ENCODE data around the gene SATB1.
"Not testable (repeated sequence)": the region's sequence is repeated elsewhere in the genome, so short reads cannot be mapped to it uniquely, and the experiment has no call there.

The SATB1 gene

DNA sequence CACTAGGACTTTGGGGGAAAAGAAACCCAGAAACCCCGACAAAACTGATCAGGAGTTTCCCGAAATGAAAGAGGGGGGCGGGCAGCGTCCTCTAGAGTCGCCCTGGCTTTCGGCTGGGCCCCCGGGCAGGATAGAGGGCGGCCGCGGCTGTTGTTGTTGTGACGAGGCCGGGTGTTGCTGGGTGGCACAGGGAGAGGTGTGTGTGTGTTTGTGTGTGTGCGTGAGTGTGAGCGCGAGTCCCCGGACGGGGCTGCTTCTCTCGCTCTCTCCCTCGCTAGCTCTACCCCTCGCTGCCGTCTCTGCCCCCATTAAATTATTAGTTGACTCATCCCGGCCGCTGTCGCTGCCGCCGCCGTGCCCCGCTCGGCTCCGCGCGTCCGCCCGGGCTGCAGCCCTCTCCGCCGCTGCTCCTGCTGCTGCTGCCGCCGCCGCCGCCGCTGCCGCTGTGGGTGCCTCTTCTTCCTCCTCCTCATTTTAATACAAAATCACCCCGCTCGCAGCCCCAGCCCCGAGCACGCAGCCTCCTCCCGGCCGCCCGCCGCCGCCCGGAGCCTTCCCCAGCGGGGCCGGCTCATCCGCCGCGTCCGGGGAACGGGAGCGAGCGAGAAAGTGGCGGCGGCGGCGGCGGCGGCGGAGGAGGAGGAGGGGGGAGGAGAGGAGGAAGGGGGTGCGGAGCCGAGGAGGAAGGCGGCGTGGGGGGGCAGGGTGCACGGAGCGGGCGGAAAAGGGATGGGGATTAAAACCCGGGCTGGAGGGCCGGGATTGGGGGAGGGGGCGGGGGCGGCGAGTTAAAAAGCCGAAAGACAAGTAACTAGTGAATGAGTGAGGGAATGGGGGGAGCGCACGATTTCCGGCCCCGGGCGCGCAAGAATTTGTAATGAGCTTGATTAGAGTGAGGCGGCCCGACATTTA, at the start of gene SATB1:
SATB1 (minus strand) TSS at position 611 of the 912 bp plus-strand sequence. CDS start 4,372 bp downstream, outside the sequence.
- peak; percentile 26 for DNase-seq

DNA sequence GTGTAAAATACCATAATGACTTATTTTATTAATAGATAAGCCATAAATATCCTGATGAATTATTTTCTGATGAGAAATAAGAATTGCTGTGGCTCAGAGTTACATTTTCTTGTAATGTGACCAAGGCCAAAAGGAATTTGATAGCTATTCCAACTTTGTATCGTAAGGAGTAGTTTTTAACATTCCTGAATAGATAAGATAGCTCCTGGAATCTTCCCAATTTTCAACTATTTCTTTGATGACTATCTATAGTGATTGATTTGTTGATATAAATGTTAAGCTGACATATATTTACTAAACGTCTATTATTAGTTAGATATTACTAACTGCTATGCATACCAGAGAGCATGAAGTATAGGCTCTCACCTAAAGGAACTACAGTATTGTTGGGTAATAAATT, 49.1 kb upstream of the SATB1 start:
- no peak for DNase-seq

DNA sequence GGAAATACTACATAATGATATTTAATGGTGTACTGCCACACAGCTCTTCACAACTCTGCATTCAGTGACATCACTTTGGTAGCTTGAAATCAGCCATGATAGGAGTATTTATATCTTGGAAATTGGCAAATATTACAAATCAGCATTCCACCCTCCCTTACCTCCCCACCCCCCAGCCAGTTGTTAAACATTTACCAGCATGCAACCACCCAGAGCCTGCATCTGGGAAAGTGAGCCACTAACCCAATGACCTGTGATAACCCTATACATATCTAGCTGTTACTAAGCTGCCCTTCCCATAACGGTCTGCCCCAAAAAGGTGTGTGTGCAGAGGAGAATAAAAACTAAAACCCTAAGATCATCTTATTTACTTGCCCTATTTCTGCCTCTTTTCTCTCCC, 44.6 kb upstream of the SATB1 start:
- DNase-seq = no peak

DNA sequence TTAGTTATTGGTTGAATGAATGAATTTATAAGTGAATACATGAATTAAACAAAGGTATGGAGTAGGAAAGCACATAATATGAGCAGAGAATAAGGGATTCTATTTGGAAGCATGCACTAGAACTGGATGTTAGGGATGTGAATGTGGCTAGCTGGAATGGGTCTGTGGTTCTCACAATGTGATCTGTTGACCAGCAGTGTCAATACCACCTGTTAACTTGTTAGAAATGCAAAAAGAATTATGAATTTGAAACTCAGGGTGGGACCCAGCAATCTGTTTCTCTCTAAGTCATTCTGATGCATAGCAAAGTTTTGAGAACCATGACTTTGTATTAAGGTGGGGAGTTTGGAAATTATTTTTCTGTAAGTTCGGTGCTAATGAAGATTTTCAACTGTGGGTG, 41.0 kb upstream of the SATB1 start:
- no peak for DNase-seq

DNA sequence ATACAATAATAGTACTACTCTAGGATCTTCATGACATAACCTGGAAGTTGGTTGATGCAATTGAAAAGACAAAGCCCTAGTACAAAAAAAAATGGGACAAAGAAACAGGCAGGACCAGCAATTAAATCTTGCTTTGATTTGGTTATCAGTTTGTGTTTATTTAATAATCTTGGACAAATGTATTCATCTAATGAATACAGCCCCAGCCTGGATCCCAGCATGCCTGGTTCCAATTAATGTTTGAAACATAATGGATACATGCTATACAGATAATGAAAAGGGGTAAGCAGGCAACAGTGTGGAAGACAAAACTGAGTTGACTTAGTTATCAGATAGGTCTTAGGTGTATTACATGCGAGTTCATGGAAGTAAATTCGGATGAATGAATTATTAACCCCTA, 29.6 kb upstream of the SATB1 start:
- no peak for DNase-seq

DNA sequence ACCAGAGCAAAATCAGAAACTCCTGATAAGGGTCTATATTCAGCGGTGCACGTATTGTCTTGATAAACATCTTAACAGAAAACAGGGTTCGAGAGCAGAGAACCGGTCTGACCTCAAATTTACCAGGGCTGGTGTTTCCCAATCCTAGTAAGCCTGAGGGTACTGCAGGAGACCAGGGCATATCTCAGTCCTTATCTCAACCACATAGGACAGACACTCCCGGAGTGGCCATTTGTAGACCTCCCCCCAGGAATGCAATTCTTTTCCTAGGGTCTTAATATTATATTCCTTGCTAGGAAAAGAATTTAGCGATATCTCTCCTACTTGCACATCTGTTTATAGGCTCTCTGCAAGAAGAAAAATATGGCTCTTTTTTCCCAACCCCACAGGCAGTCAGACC, 24.5 kb upstream of the SATB1 start:
- not testable (repeated sequence) for DNase-seq

DNA sequence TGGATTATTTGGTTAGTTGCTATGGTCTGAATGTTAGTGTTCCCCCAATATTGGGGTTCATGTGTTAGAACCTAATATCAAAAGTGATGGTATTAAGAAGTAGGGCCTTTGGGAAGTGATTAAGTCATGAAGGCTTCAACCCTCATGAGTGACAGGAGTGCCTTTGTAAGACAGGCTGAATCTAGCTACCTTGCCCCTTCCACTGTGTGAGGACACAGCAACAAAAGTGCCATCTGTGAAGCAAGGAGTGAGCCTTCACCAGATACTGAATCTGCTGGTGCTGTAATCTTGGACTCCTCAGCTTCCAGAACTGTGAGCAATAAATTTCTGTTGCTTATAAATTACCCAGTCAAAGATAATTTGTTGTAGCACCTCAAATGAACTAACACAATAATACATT, 22.6 kb upstream of the SATB1 start:
- no peak for DNase-seq

DNA sequence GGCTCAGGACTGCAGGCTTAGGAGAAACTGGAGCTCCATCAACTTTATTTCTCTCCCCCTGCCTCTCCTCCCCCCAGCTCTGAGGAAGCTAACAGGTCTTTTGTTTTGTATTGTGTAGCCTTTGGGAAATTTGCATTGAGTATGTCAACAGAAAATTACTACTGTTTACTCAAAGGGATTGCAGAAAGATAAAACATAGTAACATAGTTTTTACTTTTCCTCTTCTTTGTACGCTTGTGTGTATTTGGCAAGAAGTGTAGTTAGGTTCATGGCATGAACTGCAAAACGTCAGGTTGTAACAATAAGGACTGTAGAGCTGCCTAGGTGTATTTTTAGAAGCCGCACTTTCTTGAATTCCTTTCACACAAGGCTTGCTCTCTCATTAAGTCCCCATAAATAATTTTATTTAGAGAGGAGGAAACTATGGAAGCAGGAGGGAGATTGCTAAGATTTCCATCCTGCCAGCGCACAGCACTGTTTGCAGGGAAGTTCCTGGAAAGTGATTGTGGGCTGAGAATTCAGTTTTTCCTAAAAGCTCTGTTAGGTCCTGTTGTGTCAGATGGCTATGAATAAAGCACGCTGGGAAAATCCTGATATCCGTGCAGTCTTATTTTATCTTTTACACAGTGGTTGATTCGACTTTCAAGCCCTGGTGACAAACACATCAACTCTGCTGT, 21.1 kb upstream of the SATB1 start:
- no peak for DNase-seq

DNA sequence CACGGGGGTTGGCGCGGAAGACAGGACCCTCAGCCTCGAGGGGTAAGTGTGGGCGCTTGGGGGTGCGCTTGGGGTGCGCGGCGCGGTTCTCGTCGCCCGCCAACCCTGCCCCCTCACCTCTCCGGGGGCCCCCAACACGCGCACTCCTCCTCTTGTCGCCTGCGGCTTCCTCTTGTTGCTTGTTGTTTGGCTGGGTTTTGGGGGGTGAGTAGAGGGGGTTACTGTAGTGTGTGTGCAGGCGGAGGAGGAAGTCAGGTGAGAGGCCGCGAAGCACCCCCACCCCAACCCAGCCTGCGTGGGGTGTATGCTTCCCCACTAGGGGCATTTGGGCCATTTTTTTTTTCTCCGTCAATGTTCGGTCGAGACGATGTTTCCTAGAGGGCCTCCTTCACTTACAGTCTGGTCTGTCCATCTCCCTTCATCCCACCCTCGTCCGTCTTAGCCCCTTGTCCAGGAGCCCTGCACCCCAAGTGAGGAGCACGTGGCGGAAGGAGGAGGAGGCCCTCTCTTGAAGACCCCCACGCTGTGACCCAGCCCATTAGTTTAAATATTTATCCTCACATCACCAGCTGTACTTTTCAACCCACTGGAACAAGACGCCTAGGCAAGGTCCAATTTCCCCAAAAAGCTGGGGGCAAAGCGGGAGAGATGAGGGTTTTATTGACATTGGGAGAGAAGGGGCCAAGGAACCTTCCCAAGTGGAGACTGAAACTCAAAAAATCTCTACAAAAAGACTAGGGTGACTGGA, 20.4 kb upstream of the SATB1 start:
- no peak for DNase-seq

DNA sequence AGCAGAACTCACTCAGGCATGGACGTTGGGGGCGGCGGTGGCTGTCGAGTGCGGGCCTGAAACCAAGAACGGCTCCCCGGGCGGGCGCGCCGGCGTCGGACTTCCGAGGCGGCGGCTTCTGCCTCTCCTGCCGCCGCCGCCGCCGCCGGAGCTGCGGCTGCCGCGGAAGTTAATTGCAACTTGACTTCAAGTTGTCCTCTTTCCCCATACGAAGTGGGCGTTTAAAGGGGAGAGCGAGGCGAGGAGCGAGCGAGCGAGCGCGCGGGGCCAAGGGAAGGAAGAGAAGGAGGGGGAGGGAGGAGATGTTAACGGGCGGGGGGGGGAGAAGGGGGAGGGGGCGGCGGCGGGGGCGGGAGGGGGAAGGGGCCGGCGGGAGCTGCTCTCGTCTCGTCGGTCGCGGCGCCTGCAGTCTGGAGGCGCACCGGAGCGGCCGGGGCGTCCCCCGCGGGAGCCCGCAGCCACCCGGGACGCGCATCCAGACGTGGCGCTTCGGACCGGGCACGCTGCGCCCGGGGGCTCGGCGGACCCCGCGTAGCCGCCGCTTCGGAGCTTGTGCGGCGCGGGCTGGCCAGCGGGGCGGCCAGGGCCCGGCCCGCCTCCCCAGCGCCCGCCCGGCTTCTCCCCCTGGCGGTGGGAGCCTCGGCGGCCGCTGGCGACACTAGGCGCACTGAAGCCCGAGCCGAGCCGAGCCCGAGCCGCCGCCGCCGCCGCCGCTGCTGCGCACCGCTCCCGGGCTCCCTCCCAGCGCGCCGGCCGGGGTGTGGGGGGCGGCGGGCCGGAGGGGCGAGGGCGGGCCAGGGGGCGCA, 19.7 kb upstream of the SATB1 start:
- peak; percentile 3 for DNase-seq

DNA sequence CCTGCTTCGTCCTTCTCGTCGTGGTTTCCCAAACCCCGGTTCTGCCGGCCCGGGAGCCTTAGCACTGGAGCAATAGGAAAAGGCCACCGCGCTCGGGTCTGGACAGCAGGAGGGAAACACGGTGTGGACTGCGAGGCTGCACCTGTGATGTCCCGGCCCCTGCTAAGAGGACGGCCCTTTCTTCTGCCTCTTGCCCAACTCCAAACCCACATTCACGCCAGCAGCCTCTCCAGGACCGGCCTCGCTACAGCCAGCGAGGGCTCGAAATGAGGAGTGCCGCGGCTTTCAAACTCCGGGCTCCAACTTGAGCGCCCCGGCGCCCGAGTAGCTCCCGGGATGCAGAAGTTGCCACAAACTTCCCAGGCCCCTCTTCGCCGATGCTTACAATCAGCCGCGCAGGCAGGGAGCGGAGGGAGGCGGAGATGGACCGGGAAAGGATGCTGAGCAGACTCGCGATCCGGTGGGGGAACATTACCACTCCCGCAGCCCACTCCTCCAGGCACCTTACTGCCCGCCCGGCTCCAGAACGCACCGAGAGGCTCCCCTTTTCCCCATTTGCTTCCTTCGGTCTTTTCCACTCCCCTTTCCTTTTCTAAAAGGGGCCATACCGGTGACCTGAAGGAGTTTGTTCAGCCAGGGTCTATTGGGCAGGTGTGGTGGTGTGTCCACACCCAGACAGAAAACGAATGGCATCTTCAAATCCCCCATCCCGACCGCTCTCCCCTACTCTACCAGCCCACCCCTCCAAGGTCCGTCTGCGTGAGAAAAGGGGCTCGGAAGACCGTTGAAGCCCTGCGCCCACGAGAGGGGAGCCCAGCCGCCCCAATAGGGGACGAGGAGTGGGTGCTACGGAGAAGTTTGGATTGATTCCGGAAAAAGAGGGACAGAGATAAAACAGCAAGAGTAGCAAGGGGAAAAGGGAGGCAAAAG, 18.8 kb upstream of the SATB1 start:
- DNase-seq = no peak

DNA sequence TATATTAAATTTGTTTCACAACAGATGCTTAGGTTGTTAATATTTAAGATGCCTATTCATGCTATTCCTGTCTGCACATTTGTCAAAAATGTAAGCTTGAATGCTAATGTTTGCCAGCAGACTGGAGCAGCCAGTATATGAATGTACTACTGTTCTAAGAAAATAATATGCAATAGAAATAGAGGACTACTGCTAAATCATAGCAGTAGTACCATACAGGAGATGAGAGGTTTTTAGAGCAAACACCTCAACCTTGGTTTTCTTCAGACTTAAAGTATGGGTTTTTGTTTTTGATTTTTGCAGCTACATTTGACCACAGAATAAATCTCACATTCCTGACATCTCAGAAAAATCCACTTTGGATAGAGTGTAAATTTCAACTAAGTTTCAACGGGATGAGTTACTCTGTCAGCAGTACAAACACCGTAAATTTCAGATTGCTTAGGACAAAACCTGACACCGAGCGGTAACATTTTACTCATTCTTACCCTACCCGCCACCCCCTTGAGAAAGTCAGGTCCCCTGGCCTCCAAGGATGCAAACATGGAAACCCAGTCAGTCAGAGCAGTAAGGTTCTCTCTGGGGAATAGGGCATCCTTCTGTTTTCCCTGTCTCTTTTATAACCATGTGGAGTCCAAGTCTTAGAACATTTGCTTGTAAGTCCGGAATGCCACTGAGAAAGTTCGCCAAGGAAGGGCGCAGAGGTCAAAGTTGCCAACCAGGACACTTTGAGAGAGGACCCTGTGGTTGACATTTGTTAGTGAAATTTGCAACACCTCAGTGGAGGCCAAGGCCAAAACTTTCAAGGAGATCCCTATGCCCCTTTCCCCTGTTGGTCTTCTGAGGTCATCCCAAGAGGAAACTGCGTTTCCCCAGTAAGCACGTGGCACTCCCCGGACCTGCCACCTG, 17.9 kb upstream of the SATB1 start:
- no peak for DNase-seq

DNA sequence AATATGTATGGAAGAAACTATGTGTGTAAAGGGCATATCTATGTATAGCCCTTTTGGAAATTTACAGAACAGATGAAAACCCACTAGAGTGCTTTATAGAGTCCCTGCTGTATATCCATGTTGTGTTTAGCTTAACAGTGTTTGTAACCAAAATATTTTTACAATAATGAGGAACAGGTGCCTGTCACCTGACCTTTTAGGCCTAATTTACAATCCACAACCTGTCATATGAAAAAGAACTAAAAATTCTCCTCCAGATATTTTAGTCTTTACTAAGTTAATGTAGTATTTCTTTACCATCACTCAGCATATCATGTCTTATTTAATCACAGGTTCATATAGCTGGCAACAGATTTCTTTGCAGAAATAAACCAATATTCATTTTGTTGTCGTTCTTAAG, 16.4 kb upstream of the SATB1 start:
- DNase-seq = no peak

DNA sequence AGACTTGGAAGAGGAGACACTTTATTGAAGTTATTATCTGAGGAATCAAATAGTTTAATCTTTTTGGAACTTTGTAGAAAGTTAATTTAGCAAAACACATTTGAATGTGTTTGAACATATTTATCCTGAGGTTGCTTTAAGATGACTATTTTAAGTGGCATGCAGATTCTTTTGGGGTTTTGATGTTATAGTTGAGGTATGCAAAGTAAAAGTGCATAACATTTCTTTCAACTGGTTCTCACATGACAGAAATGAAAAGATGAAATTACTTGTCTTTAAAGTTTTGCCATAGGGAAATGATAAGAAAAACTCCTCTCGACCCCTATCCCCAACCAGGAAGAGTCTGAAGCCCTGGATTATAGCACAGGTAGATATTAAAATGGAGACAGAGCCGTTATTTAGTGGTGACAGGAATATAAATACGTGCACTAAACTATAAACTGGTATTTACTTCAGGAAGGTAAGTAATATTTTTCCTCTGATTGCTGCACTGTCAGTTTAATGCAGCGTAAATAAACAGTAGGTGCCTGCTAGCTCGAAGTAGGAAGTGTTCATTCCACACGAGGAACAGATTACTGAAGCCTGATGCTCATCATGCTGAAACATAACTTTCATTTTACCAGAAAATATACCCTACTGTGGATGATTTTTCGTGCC, 15.1 kb upstream of the SATB1 start:
- DNase-seq = no peak

DNA sequence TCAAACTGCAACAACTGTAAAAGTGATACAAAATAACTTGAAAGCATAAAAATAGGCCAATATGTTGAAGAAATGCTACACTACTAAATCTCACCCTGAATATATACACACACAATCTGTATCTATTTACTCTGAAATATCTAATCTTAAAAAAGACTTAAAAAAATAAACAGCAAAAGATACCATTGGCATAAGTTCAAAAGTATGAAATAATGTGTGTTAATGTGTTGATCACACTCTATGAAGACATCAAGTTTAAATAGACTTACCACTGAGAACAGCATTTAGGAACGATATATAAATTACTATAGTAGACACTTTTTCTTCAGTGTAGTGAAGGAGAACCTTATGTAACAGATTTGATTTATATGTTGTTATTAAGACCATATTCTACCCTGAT, 14.1 kb upstream of the SATB1 start:
- no peak for DNase-seq

DNA sequence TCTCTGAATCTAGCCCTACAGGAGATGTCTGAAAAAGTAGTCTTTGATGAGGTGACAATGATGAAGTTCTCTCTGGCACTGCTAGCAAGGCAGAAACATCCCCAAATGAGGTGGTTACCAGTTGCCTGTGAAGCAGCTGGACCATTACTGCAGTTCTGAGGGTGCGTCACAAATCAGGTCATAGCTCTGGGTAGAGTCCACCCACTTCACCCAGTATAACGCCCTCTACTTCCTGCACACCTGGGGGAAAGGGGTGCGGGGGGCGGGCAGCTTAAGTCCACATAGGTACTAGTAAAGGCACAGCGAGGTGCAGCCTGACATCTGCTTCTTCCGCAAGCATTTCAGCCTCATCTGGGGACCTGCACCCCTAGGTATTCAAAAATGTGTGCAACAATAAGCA, 13.4 kb upstream of the SATB1 start:
- DNase-seq = no peak

DNA sequence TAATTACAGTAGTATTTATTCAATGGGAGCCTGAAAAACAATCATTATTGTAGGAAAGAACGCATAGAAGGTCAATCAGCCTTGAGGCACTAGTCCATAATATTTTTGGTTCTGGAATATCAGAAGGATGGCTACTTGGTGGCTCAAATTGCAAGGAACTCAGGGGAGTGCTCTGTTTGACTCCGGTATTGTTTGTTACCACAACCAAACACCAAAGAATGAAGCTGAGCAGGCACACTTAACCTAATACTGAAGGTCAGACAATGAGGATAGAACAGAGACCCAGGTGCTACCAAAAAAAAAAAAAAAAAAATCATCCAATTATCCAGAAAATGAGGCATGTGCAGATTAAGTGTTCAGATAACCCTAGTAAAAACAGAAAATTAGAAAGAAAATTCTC, 11.1 kb upstream of the SATB1 start:
- no peak for DNase-seq

DNA sequence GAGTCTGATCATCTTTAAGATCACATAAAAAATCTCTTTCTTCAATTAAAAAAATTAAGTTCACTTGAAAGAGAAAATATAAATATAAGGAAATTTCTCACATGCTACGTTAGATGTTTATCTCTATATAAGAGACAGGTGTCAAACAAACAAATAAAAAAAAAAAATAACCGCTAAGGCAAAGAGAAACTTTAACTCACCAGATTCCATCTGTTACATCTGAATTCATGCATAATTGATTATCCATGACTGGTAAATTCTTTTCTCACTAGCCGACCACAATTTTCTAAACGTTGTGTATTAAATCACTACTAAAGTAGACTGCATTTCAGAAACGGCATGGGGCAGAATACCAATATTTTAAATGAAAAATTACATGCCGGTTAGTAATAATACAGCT, 9.6 kb upstream of the SATB1 start:
- DNase-seq = no peak

DNA sequence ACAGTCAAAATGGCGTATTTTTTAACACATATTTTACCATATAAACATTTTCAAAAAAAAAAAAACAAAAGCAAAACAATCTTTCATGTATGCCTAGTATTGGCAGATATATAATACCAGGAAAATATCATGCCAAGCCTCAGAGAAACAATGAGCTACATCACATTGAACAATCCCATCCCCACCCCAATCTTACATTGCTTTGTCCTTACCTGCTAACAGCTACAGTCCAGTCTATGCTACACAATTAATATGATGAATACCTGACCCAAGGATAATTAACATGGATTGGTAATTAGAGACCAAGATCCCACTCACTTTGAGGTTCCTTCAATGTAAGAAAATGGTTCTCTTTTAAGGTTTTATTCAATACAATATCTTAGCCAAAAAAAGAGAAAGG, 7.6 kb upstream of the SATB1 start:
- DNase-seq = no peak

DNA sequence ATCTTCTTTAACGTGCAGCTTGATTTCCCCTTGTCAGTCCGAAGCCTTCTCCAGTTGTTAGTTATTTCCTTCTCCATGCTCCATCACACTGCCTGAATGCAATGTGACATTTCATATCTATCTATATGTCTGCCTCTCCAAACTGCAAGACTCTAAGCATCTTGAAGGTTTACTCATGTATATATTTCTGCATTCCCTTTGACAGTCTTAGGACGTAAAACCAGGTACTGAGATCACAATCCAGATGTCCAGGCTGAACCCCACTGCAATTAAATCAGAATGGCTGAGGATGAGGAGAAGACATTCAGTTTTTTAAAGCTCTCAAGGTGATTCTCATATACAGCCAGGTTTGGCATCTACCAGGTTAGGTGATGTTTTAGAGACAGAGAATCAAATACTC, 6.1 kb upstream of the SATB1 start:
- no peak for DNase-seq

Measured in NCI-H2227 treated with DMSO at 0.1 percent for 48 hours (cell line).